HG03025 (cell line): ENCODE results near the gene GGA1.

Experiments used
- ATAC-seq: cut with Tn5 transposase; IDR thresholded peaks from one replicate; pipeline ENCODE4 v1.9.1; 2021; ENCODE audit warnings: mild to moderate bottlenecking, moderate library complexity; ENCODE audit not compliant: unreplicated experiment, low FRiP score

GGA1 gene

GRCh38 chr22:37664249-37665101 is 55.8 kb downstream of the GGA1 start:
- ATAC-seq, result no peak

DNA sequence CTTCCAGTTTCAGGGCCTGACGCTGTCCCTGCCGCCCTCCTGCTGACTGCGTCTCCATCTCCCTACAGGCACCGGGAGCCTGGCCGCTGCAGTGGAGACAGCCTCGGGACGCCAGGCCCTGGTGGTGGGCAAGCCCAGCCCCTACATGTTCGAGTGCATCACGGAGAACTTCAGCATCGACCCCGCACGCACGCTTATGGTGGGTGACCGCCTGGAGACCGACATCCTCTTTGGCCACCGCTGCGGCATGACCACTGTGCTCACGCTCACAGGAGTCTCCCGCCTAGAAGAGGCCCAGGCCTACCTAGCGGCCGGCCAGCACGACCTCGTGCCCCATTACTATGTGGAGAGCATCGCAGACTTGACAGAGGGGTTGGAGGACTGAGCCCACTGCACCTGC is 56.9 kb downstream of the GGA1 start:
- ATAC-seq, result no peak

DNA sequence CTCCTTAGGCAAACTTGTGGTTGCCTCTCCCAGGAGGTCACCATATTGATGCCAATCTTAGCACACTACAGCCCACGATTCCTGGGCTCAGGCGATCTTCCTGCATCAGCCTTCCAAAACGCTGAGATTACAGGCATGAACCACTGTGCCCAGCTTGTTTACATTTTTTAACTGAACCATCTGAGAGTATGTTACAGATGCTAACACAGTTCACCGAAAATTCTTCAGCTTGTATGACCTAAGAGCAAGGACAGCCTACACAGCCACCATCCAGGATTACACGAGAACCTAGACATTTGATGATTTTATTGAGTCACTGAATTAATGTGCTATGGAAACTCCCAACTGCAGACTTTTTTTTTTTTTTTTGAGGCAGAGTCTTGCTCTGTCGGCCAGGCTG is 61.0 kb downstream of the GGA1 start:
- ATAC-seq, result no peak

DNA sequence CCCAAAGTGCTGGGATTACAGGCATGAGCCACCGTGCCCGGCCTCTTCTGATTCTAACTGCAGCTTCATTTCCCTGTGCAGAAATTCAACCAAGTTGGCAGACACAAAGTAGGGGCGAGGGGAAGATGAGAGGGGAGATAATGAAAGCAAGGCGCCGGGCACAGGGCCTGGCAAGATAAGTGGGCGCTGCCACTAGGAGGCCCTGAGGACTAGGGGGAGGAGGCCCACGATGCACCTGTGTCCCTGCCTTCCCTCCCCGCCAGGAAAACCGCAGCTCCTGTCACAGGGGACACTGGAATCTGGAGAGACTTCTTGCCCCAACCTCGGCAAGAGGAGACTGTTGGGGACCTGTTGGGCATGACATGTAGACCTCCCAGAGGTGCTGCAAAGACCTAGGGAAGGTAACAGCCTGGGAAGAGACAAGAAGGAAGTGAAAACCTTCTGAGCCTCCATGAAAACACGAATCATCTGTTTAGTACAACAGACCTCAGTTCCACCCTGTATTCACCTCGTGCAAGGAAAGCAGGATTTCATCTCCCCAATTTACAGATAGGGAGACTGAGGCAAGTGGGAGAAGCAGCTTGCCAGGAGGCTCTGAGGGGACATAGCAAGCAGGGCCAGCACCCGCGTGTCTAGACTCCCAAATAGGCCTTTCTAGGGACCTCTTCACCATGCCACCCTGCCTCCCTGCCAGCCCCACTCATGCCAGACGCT is 63.7 kb downstream of the GGA1 start:
- no peak for ATAC-seq

GRCh38 chr22:37672920-37673455 is 64.4 kb downstream of the GGA1 start:
- no peak for ATAC-seq

- no peak for ATAC-seq
These were observed 65.6 kb downstream of the GGA1 start for GRCh38 chr22:37674248-37674647.

DNA sequence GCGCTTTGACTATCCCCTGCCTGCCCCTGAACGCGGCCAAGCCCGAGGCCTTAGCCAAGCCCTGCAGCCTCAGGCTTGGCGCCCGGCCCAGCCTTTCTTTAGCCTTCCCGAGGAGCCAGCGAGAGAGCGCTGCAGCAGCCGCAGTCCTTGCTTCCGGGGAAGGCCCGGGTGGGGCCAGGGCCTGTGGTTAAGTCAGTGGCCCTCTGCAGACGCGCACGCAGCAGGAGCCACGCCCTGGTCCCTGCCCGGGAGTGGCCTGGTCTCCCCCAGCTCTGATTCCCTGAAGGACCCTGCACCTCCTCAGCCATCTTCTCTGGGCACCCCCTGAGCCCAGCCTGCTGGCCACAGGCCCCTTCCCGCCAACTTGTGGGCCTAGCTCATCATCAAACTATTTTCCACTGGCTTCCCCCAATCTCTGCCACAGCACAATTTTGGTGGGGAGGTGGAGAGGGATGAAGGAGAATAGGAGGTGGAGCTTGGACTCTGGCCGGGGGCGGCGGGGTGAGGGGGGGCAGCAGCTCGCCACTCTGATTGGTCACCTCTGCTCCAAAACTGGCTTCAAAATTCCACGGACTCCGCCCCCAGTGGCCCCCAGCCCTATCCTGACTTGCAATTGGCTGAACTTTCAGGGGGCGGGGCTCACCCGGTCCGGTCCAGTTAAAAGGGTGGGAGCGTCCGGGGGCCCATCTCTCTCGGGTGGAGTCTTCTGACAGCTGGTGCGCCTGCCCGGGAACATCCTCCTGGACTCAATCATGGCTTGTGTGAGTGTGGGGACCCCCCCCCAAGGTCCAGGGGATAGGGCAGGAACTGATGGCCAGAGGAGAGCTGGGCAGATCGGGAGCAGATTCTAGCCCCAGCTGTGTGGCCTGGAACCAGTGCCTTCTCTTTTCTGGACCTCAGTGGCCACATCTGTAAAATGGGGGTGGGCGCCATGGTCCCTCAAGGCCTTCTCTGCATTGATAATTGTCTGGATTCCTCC is 66.6 kb downstream of the GGA1 start, which contains the start of gene LGALS1:
Gene LGALS1 (plus strand): TSS at position 686 of the 979 bp plus-strand sequence. CDS start 67 bp downstream, at position 753.
- ATAC-seq, result no peak

DNA sequence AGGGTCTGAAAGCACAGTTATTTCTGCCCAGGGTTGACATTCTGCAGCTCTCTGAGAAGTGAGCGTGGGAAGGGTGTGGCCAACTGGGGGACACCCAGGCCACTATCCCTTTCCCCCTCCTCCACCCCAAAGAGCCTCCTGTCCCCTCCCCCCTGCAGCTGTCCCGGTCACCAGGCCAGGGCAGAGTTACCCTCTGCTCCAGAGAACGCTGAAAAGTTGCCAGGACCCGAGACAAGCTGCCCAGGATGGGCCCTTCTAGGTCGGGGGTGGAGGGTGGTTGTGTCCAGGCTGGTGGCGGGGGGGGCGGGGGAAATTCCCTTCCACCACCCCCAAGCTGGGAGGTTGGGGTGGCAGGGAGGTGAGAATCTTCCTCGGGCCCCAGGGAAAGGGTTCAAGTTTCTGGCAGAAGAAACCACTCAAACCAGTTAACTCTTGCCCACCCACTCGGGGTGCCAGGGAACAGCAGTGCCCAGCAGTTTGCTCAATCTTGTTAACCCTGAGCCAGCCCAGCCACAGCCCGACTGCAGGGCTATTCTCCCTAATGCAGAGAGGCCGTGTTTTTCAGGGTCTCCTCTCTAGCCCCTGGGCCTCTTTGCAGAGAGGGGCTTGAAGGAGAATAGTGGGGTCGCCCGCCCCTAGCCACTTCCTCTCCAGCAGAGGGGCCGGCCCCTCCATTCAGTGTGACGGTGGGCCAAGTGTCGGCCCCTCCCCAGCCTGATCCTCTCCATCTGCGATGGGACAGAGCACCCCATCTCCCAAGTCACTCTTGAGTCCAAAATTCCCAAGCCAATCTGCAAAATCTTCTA is 67.5 kb downstream of the GGA1 start:
- no peak for ATAC-seq

DNA sequence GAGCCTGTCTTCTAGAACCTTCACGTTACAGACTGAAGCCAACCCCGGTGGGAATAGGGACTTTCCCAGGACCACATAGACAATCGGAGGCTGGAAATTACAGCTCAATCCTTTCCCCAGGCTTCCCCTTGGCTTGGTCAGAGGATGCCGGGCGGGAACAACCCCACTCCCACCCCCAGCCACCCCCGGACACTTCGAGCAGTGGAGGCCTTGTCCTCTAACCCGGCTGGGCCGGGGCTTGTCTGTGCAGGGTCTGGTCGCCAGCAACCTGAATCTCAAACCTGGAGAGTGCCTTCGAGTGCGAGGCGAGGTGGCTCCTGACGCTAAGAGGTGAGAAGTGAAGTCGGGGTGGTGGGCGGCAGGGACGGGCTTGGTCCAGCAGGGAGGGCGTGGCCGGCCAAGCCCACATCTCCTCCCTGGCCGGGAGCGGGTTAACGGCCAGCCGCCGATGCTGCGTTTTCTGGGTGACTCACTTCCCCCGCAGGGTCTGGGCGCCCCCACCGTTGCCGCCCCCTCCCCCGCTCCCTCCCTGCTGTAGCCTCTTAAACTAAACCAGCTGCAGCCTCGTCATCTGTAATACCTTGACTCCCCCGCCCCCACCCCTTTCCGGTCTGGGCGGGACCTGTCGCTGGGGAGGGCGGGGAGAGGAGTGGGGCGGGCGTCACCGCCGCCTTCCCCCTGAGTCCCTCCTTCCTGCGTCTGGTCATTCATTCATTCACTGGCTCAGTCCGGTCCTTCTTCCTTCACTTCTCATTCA is 68.3 kb downstream of the GGA1 start:
- no peak for ATAC-seq

DNA sequence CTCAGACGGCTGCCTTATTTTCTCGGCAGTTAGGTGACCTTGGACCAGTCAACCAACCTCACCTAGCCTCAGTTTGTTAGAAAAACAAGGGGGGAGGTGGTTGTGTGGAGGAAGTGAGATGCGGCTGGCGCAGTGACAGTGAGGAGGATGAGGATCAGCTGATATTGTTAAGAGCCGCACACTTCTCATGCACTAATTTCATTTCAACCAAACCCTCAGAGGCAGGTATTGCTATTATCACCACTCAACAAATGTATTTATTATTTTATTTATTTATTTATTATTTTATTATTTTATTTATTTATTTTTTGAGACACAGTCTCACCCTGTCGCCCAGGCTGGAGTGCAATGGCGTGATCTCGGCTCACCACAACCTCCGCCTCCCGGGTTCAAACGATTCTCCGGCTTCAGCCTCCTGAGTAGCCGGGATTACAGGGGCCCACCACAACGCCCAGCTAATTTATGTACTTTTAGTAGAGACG is 68.9 kb downstream of the GGA1 start:
- ATAC-seq, result no peak

- no peak for ATAC-seq
These were observed 69.7 kb downstream of the GGA1 start for GRCh38 chr22:37678372-37678771.

GRCh38 chr22:37679670-37680069 is 71.0 kb downstream of the GGA1 start:
- ATAC-seq, result no peak

GRCh38 chr22:37680191-37680851 is 71.7 kb downstream of the GGA1 start:
- no peak for ATAC-seq

GRCh38 chr22:37681001-37681424 is 72.4 kb downstream of the GGA1 start:
- no peak for ATAC-seq

DNA sequence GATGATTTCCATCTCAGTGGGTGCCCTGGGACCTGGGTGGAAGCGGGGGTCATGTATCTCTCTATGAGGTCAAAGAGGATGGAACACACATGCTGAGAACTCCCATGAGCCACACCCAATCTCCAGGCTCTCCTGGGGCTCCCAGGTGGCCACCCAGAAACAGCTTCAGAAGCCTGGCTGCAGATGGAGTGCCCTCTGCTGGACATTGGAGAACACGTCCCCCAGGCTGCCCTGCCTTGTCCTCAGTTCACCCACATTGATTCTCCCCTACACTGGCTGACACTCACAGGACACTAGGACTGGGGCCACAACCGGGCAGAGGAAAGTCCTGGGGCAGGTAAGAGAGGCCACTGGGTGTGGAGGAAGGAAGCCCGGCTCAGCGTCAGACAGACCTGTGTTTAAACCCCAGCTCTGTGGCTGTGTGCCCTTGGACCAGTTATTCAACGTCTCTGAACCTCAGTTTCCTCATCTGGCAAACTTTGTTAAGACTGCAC is 73.0 kb downstream of the GGA1 start:
- no peak for ATAC-seq
